Retinal pigment epithelial cell (primary cell): ENCODE measurements around the gene IQGAP2.

Source experiments
- DNase-seq: peaks from one replicate; pipeline ENCODE4 v3.0.0-alpha.2; 2010; ENCODE audit warnings: low read depth
- H3K4me3 ChIP-seq: 2 replicates; pipeline ENCODE4 v1.5.1; 2011; ENCODE audit warnings: mild to moderate bottlenecking, low read length, control low read depth, moderate library complexity
- TF ChIP-seq, protein P1 (sequence below): conservative IDR thresholded peaks from 2 replicates; pipeline ENCODE4 v1.5.1; 2011; ENCODE audit warnings: low read depth, low read length, control low read depth, inconsistent platforms

IQGAP2 gene

DNA sequence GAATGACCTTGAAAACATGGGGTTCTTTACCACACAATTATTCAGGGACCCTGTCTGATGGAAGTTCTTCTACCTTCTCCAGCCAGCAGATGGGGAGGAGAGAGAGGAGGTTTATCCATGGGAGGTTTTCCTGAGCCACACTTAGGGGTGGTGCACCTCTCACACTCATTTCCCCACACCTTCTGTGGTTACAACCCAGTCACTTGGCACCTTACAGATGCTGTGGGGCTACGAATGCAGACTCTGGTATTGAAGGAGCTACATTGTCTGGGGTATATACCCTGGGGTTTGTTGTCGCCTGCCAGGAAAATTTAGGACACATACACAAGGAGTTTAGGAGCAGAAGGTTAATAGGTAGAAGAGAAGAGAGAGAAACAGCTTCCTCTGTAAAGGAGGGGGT, 152.6 kb downstream of the IQGAP2 start:
- no peak for DNase-seq
- TF ChIP-seq, protein P1, sequence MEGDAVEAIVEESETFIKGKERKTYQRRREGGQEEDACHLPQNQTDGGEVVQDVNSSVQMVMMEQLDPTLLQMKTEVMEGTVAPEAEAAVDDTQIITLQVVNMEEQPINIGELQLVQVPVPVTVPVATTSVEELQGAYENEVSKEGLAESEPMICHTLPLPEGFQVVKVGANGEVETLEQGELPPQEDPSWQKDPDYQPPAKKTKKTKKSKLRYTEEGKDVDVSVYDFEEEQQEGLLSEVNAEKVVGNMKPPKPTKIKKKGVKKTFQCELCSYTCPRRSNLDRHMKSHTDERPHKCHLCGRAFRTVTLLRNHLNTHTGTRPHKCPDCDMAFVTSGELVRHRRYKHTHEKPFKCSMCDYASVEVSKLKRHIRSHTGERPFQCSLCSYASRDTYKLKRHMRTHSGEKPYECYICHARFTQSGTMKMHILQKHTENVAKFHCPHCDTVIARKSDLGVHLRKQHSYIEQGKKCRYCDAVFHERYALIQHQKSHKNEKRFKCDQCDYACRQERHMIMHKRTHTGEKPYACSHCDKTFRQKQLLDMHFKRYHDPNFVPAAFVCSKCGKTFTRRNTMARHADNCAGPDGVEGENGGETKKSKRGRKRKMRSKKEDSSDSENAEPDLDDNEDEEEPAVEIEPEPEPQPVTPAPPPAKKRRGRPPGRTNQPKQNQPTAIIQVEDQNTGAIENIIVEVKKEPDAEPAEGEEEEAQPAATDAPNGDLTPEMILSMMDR, result no peak
- H3K4me3 ChIP-seq, result no peak overlapping the region

DNA sequence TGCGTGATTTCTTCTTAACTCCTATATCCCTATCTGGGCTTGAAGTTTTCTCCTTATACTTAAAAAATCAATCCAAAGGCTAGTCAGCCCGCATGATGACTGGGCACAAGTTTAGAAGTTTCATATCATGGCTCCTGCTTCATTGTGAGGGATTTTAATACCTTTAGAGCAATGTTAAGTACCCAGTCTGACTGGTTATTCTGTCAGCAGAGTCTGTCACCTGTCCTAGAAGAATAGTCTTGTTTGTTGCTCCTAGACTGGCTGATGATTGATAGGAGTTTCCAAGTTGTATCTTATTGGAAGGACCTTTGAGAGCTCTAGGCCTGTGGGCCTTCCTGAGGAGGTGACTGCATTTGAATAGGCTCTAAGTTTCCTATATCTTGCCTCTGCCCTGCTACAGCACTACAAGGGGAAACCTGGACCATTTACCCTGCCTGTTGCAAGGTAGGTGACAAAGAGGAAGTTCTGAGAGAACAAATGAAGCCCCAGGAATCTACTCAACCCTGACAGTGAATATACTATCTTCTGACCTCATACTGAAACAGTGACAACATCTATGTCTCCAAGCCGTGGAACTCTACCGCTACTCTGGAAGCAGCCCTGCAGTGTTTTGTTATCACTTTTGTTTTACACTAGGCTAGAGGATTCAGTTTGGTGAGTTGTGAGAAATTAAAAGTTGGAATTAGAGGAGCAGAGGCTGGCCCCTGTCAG, 153.6 kb downstream of the IQGAP2 start:
- TF ChIP-seq, protein P1, result no peak
- H3K4me3 ChIP-seq, result no peak overlapping the region
- DNase-seq, result no peak

DNA sequence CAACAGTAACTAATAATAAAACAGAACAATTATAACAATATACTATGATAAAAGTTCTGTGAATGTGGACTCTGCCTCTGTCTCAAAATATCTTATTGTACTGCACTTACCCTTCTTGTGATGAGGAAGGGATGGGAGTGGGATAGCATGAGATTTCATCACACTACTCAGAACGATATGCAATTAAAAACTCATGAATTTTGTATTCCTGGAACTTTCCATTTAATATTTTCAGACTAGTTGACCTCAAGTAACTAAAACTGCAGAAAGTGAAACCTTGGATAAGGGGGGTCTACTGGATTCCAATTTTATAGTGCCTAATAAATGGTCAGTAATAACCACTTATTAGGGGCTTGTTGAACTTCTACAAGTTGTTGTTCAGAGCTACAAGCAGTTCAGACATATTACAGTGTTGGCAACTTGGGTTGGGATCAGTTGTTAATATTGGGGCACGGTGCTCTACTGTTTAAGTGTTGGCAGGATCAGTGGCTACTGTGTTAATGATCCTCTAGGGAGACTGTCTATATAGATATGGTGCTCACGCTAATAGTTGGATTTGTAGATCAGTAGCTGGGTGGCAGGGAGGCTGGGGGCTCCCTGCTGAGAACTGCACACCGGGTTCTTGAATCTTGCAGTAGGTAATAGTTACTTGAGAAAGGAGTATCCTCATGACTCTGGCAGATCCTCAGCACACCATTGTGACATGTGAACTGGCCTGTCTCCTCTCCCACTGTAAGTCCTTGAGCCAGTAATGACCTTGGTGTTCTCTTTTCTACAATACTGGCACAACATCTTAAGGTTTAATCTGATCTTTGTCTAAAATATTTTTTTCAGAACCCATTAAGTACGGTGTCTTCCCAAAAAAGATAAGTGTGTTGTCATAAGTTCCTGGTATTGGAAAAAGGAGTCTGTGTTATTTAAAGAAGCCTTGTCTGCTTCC, 158.1 kb downstream of the IQGAP2 start:
- TF ChIP-seq, protein P1, result no peak
- H3K4me3 ChIP-seq, result no peak overlapping the region
- no peak for DNase-seq

DNA sequence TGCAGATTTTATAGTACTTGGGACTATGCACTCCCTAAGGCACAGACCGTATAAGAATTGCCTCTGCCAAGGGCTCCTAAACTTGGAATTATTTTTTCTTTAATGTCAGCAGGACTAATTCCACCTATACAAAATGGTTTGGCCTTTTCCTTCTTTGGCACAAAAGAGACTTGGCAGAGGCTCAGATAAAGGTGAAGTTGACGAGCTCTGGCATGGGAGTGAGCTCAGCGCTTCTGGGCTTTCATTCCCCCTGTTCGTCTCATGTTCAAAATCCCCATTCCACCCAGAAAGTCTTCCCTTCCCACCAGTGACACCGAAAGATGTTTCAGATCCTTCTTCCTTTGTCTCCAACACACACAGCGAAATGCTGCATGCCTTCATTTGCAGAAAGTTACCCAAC, 158.9 kb downstream of the IQGAP2 start:
- H3K4me3 ChIP-seq, result no peak overlapping the region
- DNase-seq, result no peak
- TF ChIP-seq, protein P1, result no peak

DNA sequence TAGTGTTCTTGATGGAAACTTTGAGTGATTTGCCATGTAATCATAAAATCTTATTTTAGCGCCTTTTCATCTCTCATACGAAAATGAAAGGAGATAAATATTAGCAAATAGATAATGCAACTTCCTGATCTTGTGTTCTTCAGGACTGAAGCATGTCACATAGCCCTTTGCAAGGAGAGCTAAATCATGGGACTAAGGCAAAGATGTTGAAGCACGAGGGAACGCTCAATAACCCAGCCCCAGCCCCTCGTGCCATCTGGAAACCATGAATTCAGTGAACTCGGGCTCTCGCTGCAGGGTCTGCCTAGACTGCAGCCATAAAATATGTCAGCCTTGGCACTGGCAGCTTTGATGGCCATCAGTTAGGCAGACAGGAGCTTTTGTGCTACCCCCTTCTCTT, 161.9 kb downstream of the IQGAP2 start:
- DNase-seq, result no peak
- no peak overlapping the region for H3K4me3 ChIP-seq
- TF ChIP-seq, protein P1, result no peak

DNA sequence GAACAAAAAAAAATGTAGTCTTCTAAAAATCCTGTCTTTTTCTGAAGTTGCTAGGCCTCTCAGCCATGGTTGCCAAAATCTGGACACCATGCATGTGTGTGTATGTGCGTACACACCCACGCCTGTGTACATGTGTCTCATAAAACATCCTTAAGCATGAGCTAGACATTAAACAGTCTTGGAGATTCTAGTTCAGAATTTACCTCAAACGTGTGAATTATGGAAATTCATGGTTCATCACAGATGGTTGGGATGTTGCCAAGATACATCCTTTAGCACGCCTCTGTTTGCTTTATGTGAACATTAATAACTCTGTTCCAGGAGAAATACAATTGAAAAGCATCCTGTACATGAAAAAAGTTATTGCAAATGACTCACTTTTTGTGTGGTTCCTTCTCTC, 167.1 kb downstream of the IQGAP2 start:
- H3K4me3 ChIP-seq, result no peak overlapping the region
- DNase-seq, result no peak
- TF ChIP-seq, protein P1, result no peak
